ENCODE data around the gene ZFAND5.

ZFAND5 gene

GRCh38 chr9:72363236-72363635 lies 1.8 kb downstream of the ZFAND5 start:
- no peak for DNase-seq (ENCODE audit: low read depth, low spot score)

GRCh38 chr9:72362680-72363139 lies 2.3 kb downstream of the ZFAND5 start:
- DNase-seq (ENCODE audit: low read depth, low spot score): no peak

- DNase-seq (ENCODE audit: low read depth, low spot score): no peak
Observed at GRCh38 chr9:72362118-72362531, 2.9 kb downstream of the ZFAND5 start.

DNA sequence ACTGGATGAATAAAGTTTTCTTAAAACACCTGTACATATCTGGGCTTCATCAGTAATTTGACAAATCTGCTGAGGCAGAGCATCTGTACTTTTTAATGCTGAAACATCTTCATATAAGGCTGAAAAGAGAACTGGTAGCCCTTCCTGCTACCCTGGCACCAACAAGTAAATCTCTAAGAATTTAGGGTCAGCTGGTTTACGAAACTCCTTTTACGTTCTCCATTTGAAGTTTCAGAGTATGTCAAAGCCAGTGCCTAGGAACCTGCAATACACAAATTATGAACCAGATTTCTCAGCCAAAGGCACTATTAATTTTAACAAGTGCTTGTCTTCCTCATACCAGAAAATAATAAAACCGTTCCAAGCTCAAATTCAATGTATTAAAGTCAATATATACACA lies 3.8 kb downstream of the ZFAND5 start:
- no peak for DNase-seq (ENCODE audit: low read depth, low spot score)

GRCh38 chr9:72360324-72360723 lies 4.7 kb downstream of the ZFAND5 start:
- no peak for DNase-seq (ENCODE audit: low read depth, low spot score)

DNA sequence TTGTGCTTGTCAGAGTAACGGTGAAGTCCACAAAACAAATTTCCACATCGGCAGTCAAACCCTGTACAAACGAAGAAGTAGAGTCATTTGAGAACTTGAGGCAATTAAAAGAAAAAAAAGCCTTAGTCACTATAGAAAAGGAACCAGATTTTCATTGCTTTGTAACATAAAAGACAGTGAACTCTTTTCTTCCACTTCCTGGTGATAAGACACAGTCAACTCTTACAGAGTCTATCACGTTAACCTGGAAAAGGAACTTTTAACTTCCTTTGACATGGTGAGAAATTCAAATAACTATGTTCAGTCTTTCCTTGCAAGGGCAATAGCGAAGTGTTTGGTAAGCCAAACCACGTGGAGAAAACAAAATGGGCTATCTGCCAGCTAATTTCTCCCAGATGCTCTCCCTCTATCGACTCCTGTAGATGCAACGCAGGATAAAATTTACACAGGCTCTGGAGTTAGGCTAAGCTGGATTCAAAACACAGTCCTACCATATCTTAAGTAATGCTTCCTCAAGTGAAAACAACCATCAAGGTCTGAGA lies 8.9 kb downstream of the ZFAND5 start:
- DNase-seq (ENCODE audit: low read depth, low spot score): no peak

- no peak for DNase-seq (ENCODE audit: low read depth, low spot score)
Observed at GRCh38 chr9:72355153-72355552, 9.9 kb downstream of the ZFAND5 start.

DNA sequence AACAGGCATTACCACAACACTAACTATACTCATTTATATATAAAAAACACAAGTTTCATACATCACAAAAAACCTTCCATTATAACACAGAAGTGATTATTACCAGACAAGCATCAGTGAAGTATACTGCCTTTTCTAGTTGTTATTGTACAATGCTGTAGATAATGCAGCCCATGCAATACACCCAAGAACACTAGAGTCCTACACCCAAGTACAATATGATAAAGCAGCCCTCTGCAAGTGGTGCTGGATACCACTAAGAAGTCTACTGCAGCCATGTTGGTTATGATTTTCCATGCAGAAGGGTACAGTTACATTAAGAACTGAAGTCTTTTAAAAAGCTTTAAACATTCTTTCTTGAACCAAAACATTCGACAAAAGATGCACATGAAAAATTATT lies 10.3 kb downstream of the ZFAND5 start:
- no peak for DNase-seq (ENCODE audit: low read depth, low spot score)

- no peak for DNase-seq (ENCODE audit: low read depth, low spot score)
Observed at GRCh38 chr9:72353455-72354116, 11.4 kb downstream of the ZFAND5 start.

- no peak for DNase-seq (ENCODE audit: low read depth, low spot score)
Observed at GRCh38 chr9:72352911-72353388, 12.1 kb downstream of the ZFAND5 start.

- DNase-seq (ENCODE audit: low read depth, low spot score): no peak
Observed at GRCh38 chr9:72351538-72352453, 13.2 kb downstream of the ZFAND5 start.

- no peak for DNase-seq (ENCODE audit: low read depth, low spot score)
Observed at GRCh38 chr9:72349911-72350310, 15.1 kb downstream of the ZFAND5 start.

- DNase-seq (ENCODE audit: low read depth, low spot score): no peak
Observed at GRCh38 chr9:72349240-72349639, 15.8 kb downstream of the ZFAND5 start.

GRCh38 chr9:72346333-72346732 lies 18.7 kb downstream of the ZFAND5 start:
- DNase-seq (ENCODE audit: low read depth, low spot score): no peak

- no peak for DNase-seq (ENCODE audit: low read depth, low spot score)
Observed at GRCh38 chr9:72338631-72339030, 26.4 kb downstream of the ZFAND5 start.

- DNase-seq (ENCODE audit: low read depth, low spot score): no peak
Observed at GRCh38 chr9:72337286-72337685, 27.7 kb downstream of the ZFAND5 start.

- no peak for DNase-seq (ENCODE audit: low read depth, low spot score)
Observed at GRCh38 chr9:72334658-72335337, 30.2 kb downstream of the ZFAND5 start.

GRCh38 chr9:72333709-72334108 lies 31.3 kb downstream of the ZFAND5 start:
- no peak for DNase-seq (ENCODE audit: low read depth, low spot score)

- DNase-seq (ENCODE audit: low read depth, low spot score): no peak
Observed at GRCh38 chr9:72333197-72333596, 31.8 kb downstream of the ZFAND5 start.

DNA sequence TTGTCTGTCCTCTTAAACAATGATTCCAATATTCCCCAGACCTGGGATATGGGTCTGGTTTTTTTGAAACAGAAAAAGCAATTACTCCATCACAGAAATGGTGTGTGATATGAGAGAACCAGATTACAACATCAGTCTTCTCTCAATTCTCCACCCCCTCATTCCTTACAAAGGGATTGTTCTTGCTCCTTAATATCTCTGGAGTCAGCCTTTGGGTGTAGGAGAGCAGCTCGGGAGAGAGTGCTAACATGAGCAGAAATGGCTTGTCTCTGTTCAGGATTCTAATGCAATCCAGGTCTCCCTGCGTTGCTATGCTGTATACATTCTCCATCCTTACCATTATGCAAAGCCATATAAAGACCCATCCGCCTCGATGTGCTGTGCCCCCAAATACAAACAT lies 32.7 kb downstream of the ZFAND5 start:
- no peak for DNase-seq (ENCODE audit: low read depth, low spot score)

GRCh38 chr9:72327631-72328030 lies 37.4 kb downstream of the ZFAND5 start:
- no peak for DNase-seq (ENCODE audit: low read depth, low spot score)

GRCh38 chr9:72326641-72327040 lies 38.4 kb downstream of the ZFAND5 start:
- DNase-seq (ENCODE audit: low read depth, low spot score): no peak

Data from activated CD4-positive, CD25-positive, alpha-beta regulatory T cell treated with anti-CD3 and anti-CD28 coated beads, Interleukin-2, amount 50 U/mL, for 16 hours (primary cell).